ENCODE measurements around the gene IMMP2L. TPM values are rescaled to one million over a fixed set of nuclear protein-coding genes. Genes with fewer than 3 reads are reported as not detected.

The IMMP2L gene
- total and polyA plus RNA-seq, 4 donors = 9.2 to 34.7 (median 11.1) TPM

- Histone ChIP-seq H3K9ac (ENCODE audit: insufficient read depth in 1 of 2, low read length in 2 of 2) (no peak overlapping the region), H3K9me3 (ENCODE audit: control insufficient read depth in 4 of 4, insufficient read depth in 3 of 4, low read length in 3 of 4) (no peaks in the 10 kb centered on the region), H3K36me3 (ENCODE audit: control insufficient read depth in 4 of 4, insufficient read depth in 4 of 4, low read length in 4 of 4) (no peaks in the 10 kb centered on the region), H3K4me1 (ENCODE audit: control insufficient read depth in 5 of 5, insufficient read depth in 5 of 5, low read length in 5 of 5) (peaks cover 0 to 15% (median 3%) of the 10 kb centered on the region in 5 donors), H3K27me3 (ENCODE audit: control insufficient read depth in 3 of 3, insufficient read depth in 3 of 3, low read length in 2 of 3) (no peaks in the 10 kb centered on the region), H3K27ac (ENCODE audit: low read depth in 1 of 2, low read length in 1 of 2) (no peak overlapping the region), H3K4me3 (no peak overlapping the region)
- DNase-seq (peak in 1 of 3 donors; percentile 57), ATAC-seq (ENCODE audit: insufficient read depth, low FRiP score) (no peak)
- TF ChIP-seq CTCF (IDR thresholded peaks at IDR 0.05; ENCODE audit: control extremely low read depth, extremely low read depth) = no peak
Measured at GRCh38 chr7:111183321-111183720, 379.0 kb downstream of the IMMP2L start.

- TF ChIP-seq CTCF (IDR thresholded peaks at IDR 0.05; ENCODE audit: control extremely low read depth, extremely low read depth) = no peak
- no peak overlapping the region for H3K9ac ChIP-seq (ENCODE audit: insufficient read depth in 1 of 2, low read length in 2 of 2)
- no peaks in the 10 kb centered on the region for H3K27me3 ChIP-seq (ENCODE audit: control insufficient read depth in 3 of 3, insufficient read depth in 3 of 3, low read length in 2 of 3)
- DNase-seq = no peak
- ATAC-seq (ENCODE audit: insufficient read depth, low FRiP score) = no peak
- H3K9me3 ChIP-seq (ENCODE audit: control insufficient read depth in 4 of 4, insufficient read depth in 3 of 4, low read length in 3 of 4) = no peaks in the 10 kb centered on the region
- H3K27ac ChIP-seq (ENCODE audit: low read depth in 1 of 2, low read length in 1 of 2) = no peak overlapping the region
- H3K4me1 ChIP-seq (ENCODE audit: control insufficient read depth in 5 of 5, insufficient read depth in 5 of 5, low read length in 5 of 5) = peaks cover 0 to 15% (median 3%) of the 10 kb centered on the region in 5 donors
- 81 to 84% methylated on average over 1 of the region's 1 CpG for WGBS, 2 donors
- no peaks in the 10 kb centered on the region for H3K36me3 ChIP-seq (ENCODE audit: control insufficient read depth in 4 of 4, insufficient read depth in 4 of 4, low read length in 4 of 4)
- H3K4me3 ChIP-seq = no peak overlapping the region
Measured at GRCh38 chr7:111180338-111180737, 382.0 kb downstream of the IMMP2L start.

GRCh38 chr7:111175908-111176441, 386.3 kb downstream of the IMMP2L start:
- no peak overlapping the region for H3K4me3 ChIP-seq
- WGBS, 2 donors = 91 to 94% methylated on average over 2 of the region's 2 CpGs
- H3K27me3 ChIP-seq (ENCODE audit: control insufficient read depth in 3 of 3, insufficient read depth in 3 of 3, low read length in 2 of 3) = no peaks in the 10 kb centered on the region
- no peak overlapping the region for H3K27ac ChIP-seq (ENCODE audit: low read depth in 1 of 2, low read length in 1 of 2)
- DNase-seq = no peak
- no peaks in the 10 kb centered on the region for H3K4me1 ChIP-seq (ENCODE audit: control insufficient read depth in 5 of 5, insufficient read depth in 5 of 5, low read length in 5 of 5)
- no peaks in the 10 kb centered on the region for H3K36me3 ChIP-seq (ENCODE audit: control insufficient read depth in 4 of 4, insufficient read depth in 4 of 4, low read length in 4 of 4)
- ATAC-seq (ENCODE audit: insufficient read depth, low FRiP score) = no peak
- no peak for TF ChIP-seq CTCF (IDR thresholded peaks at IDR 0.05; ENCODE audit: control extremely low read depth, extremely low read depth)
- H3K9me3 ChIP-seq (ENCODE audit: control insufficient read depth in 4 of 4, insufficient read depth in 3 of 4, low read length in 3 of 4) = no peaks in the 10 kb centered on the region
- H3K9ac ChIP-seq (ENCODE audit: insufficient read depth in 1 of 2, low read length in 2 of 2) = no peak overlapping the region

GRCh38 chr7:111174510-111174909, 387.8 kb downstream of the IMMP2L start:
- TF ChIP-seq CTCF (IDR thresholded peaks at IDR 0.05; ENCODE audit: control extremely low read depth, extremely low read depth) = no peak
- 86 to 88% methylated on average over 3 of the region's 3 CpGs for WGBS, 2 donors
- Histone ChIP-seq H3K36me3 (ENCODE audit: control insufficient read depth in 4 of 4, insufficient read depth in 4 of 4, low read length in 4 of 4) (no peaks in the 10 kb centered on the region), H3K9ac (ENCODE audit: insufficient read depth in 1 of 2, low read length in 2 of 2) (no peak overlapping the region), H3K27me3 (ENCODE audit: control insufficient read depth in 3 of 3, insufficient read depth in 3 of 3, low read length in 2 of 3) (no peaks in the 10 kb centered on the region), H3K27ac (ENCODE audit: low read depth in 1 of 2, low read length in 1 of 2) (no peak overlapping the region), H3K4me3 (no peak overlapping the region), H3K4me1 (ENCODE audit: control insufficient read depth in 5 of 5, insufficient read depth in 5 of 5, low read length in 5 of 5) (no peaks in the 10 kb centered on the region), H3K9me3 (ENCODE audit: control insufficient read depth in 4 of 4, insufficient read depth in 3 of 4, low read length in 3 of 4) (no peaks in the 10 kb centered on the region)
- no peak for ATAC-seq (ENCODE audit: insufficient read depth, low FRiP score)
- no peak for DNase-seq

Data from lung (tissue), 12 donors.